Thymus (tissue), 11 donors: ENCODE measurements around the gene MCF2L. TPM values are rescaled to one million over a fixed set of nuclear protein-coding genes. Genes with fewer than 3 reads are reported as not detected.

Experiments
- DNase-seq, 9 donors: peaks; one replicate each; pipeline ENCODE4 v3.0.0-alpha.2; 2013; ENCODE audit warnings: low spot score in 9 of 9, low read depth in 6 of 9, missing footprints in 1 of 9
- H3K27ac ChIP-seq, 2 donors: one replicate each; pipeline ENCODE4 v1.5.1; 2013; ENCODE audit warnings: control low read depth in 1 of 2, low read depth in 1 of 2, low read length in 1 of 2, mild to moderate bottlenecking in 1 of 2, moderate library complexity in 1 of 2
- H3K27me3 ChIP-seq, 2 donors: one replicate each; pipeline ENCODE4 v1.5.1; 2013; ENCODE audit warnings: low read length in 1 of 2; ENCODE audit not compliant: control insufficient read depth in 2 of 2, insufficient read depth in 1 of 2
- H3K36me3 ChIP-seq, 2 donors: one replicate each; pipeline ENCODE4 v1.5.1; 2013; ENCODE audit warnings: low read length in 1 of 2, mild to moderate bottlenecking in 1 of 2, moderate library complexity in 1 of 2; ENCODE audit not compliant: control insufficient read depth in 2 of 2, insufficient read depth in 2 of 2
- H3K4me1 ChIP-seq, 2 donors: one replicate each; pipeline ENCODE4 v1.5.1; 2013; ENCODE audit warnings: low read length in 2 of 2; ENCODE audit not compliant: control insufficient read depth in 2 of 2, insufficient read depth in 2 of 2
- H3K4me3 ChIP-seq, 2 donors: one replicate each; pipeline ENCODE4 v1.5.1; 2013; ENCODE audit warnings: low read length in 2 of 2, control low read depth in 1 of 2, mild to moderate bottlenecking in 1 of 2
- H3K9me3 ChIP-seq, 2 donors: one replicate each; pipeline ENCODE4 v1.5.1; 2013; ENCODE audit warnings: low read length in 1 of 2, mild to moderate bottlenecking in 1 of 2; ENCODE audit not compliant: control insufficient read depth in 2 of 2, insufficient read depth in 1 of 2
- WGBS: extraction: QIAGEN DNeasy Blood & Tissue Kit; methylation state at CpG from one replicate; pipeline ENCODE4 v1.1.7; 2013; 5-methylcytosine and 5-hydroxymethylcytosine counted together
- polyA plus RNA-seq: library from polyadenylated mRNA; stranded (reverse); fragments of 200-250 nt; gene quantifications from one replicate; pipeline ENCODE4 v1.2.3, GENCODE V29; 2013
- total RNA-seq: library from RNA; stranded (reverse); fragments of 120-200 nt; gene quantifications from one replicate; pipeline ENCODE4 v1.2.4, GENCODE V29; 2013
- donor health status: healthy.

MCF2L gene
- total and polyA plus RNA-seq, 2 donors: 13.0 to 28.6 TPM

- no peak for DNase-seq
- Histone ChIP-seq H3K4me1 (peaks cover 0 to 5% of the 10 kb centered on the region in 2 donors), H3K36me3 (no peaks in the 10 kb centered on the region), H3K27ac (no peak overlapping the region), H3K9me3 (peaks cover 0 to 6% of the 10 kb centered on the region in 2 donors), H3K27me3 (no peaks in the 10 kb centered on the region), H3K4me3 (no peak overlapping the region)
- 95% methylated on average over 22 of the region's 22 CpGs for WGBS
Observed at GRCh38 chr13:113015826-113016525, 47.0 kb downstream of the MCF2L start.

- H3K9me3 ChIP-seq: peaks cover 0 to 6% of the 10 kb centered on the region in 2 donors
- H3K36me3 ChIP-seq: no peaks in the 10 kb centered on the region
- H3K4me1 ChIP-seq: peaks cover 0 to 5% of the 10 kb centered on the region in 2 donors
- WGBS: 98% methylated on average over 41 of the region's 41 CpGs
- H3K27me3 ChIP-seq: no peaks in the 10 kb centered on the region
- no peak for DNase-seq
- no peak overlapping the region for H3K27ac ChIP-seq
- no peak overlapping the region for H3K4me3 ChIP-seq
Observed at GRCh38 chr13:113016526-113017295, 47.7 kb downstream of the MCF2L start.

DNA sequence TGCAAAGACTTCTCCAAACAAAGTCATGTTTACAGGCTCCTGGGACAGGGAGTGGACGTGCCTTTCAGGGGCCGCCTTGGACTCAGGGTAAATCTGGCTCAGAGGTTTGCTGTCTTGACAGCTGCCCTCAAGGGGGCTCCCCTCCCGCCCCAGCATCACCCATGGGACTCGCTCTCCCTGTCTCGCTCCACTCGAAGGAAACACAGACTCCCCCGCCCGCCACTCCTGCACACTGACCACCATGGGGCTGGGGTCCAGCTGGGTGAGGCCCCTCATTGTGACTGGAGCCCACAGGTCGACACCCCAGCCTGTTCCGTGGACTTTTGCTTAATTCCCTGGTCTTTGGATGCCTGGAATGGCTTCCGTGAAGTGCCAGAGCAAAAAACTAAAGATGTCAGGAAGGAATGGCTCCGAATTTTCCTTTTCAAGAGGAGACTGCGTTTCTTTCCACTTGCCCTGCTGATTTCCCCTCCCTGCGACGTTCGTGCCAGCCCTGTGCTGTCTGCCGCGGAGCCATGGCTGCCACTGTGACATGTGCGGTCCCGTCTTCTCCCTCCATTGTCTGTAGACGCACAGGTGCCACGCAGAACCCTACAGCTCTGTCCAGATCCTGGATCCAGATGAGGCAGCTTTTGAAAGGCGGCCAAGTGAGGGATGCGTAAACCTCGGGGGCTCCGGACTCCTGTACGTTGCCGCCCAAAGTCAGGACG lies 48.6 kb downstream of the MCF2L start:
- Histone ChIP-seq H3K4me3 (no peak overlapping the region), H3K27ac (no peak overlapping the region), H3K36me3 (no peaks in the 10 kb centered on the region), H3K9me3 (peaks cover 0 to 6% of the 10 kb centered on the region in 2 donors), H3K4me1 (peaks cover 0 to 8% of the 10 kb centered on the region in 2 donors), H3K27me3 (no peaks in the 10 kb centered on the region)
- no peak for DNase-seq
- WGBS: 96% methylated on average over 29 of the region's 29 CpGs

GRCh38 chr13:113018676-113019465 lies 49.9 kb downstream of the MCF2L start:
- peaks cover 0 to 6% of the 10 kb centered on the region in 2 donors for H3K9me3 ChIP-seq
- no peak for DNase-seq
- no peak overlapping the region for H3K4me3 ChIP-seq
- H3K27ac ChIP-seq: no peak overlapping the region
- H3K27me3 ChIP-seq: no peaks in the 10 kb centered on the region
- H3K36me3 ChIP-seq: no peaks in the 10 kb centered on the region
- 96% methylated on average over 33 of the region's 33 CpGs for WGBS
- peaks cover 0 to 7% of the 10 kb centered on the region in 2 donors for H3K4me1 ChIP-seq

DNA sequence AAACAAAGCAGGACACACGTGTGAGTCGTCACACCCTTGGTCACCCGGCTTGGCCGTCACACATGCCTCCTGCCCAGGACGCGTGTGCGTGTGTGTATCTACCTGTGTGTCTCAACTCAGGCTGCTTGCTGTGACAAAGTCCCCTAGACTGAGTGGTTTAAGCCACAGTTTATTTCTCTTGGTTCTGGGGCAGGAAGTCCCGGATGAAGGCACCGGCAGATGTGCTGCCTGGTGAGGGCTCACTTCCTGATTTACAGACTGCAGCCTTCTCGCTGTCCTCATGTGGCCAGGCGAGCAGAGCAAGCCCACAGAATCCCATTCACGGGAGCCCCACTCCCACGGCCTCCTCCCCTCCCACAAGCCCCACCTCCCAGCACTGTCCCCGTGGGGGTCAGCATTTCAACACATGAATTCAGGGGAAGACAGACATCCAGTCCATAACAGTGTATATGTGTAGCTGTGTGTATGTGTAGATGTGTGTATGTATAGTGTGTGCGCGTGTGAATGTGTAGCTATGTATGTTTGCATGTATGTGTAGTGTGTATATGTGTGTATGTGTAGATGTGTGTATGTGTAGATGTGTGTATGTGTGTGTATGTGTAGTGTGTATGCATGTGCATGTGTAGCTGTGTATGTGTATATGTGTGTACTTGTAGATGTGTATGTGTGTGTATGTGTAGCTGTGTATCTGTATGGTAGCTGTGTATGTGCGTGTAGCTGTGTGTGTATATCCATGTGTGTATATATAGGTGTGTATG lies 51.5 kb downstream of the MCF2L start:
- no peaks in the 10 kb centered on the region for H3K36me3 ChIP-seq
- no peak overlapping the region for H3K4me3 ChIP-seq
- DNase-seq: no peak
- 74% methylated on average over 17 of the region's 17 CpGs for WGBS
- H3K27me3 ChIP-seq: no peaks in the 10 kb centered on the region
- no peak overlapping the region for H3K27ac ChIP-seq
- peaks cover 0 to 6% of the 10 kb centered on the region in 2 donors for H3K9me3 ChIP-seq
- H3K4me1 ChIP-seq: peaks cover 0 to 5% of the 10 kb centered on the region in 2 donors

DNA sequence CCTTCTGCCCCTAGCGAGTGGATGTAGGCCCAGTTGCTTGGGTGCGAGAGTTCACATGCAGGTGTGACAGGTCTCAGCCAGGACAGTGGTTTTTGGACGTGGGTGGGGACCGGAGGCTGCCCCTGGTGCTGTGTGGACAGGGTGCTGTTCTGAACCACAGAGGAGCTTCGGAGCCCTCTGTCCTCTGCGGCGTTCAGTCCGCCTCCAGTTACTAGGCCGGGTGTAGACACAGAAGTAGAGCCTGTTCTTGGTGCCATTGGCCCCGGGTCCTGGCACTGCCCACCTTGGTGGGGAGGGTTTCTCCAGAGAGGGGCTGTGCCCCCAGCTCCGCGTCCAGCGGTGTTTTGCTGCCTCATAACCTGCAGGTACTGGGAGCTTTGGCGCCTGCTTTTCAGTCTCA lies 52.4 kb downstream of the MCF2L start:
- DNase-seq: no peak
- H3K27ac ChIP-seq: no peak overlapping the region
- 97% methylated on average over 14 of the region's 14 CpGs for WGBS

DNA sequence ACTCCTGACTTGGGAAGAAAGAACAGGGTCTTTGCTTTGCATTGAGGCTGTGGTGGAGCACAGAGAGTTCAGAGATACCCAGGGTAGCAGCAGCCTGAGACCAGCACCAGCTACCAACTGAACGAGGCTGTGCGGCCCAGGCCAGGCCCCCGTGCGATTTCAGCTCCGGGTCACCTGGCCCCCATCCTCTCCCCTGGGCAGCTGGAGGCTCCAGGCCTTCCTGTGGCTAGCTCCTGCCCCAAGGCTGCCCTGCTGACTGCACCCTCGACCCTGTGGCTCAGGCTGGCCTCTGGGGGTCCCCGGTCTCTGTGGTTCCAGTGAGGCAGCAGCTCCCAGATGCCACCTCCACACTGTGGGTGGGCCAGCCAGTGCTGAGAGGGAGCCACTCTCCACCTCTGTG lies 52.8 kb downstream of the MCF2L start:
- DNase-seq: no peak
- H3K27me3 ChIP-seq: no peaks in the 10 kb centered on the region
- no peaks in the 10 kb centered on the region for H3K36me3 ChIP-seq
- H3K27ac ChIP-seq: no peak overlapping the region
- H3K4me3 ChIP-seq: no peak overlapping the region
- 90% methylated on average over 7 of the region's 7 CpGs for WGBS
- peaks cover 0 to 6% of the 10 kb centered on the region in 2 donors for H3K9me3 ChIP-seq
- H3K4me1 ChIP-seq: peaks cover 0 to 5% of the 10 kb centered on the region in 2 donors

More for the DNA sequence above, 52.4 kb downstream of the MCF2L start:
- Histone ChIP-seq H3K4me1 (peaks cover 0 to 5% of the 10 kb centered on the region in 2 donors), H3K9me3 (peaks cover 0 to 6% of the 10 kb centered on the region in 2 donors), H3K4me3 (no peak overlapping the region), H3K36me3 (no peaks in the 10 kb centered on the region), H3K27me3 (no peaks in the 10 kb centered on the region)

GRCh38 chr13:113022391-113022744 lies 53.4 kb downstream of the MCF2L start:
- peaks cover 0 to 6% of the 10 kb centered on the region in 2 donors for H3K9me3 ChIP-seq
- H3K4me1 ChIP-seq: peaks cover 0 to 5% of the 10 kb centered on the region in 2 donors
- H3K36me3 ChIP-seq: no peaks in the 10 kb centered on the region
- H3K27me3 ChIP-seq: no peaks in the 10 kb centered on the region
- WGBS: 90% methylated on average over 23 of the region's 23 CpGs
- no peak for DNase-seq
- H3K4me3 ChIP-seq: no peak overlapping the region
- H3K27ac ChIP-seq: no peak overlapping the region
